IPS DF 6.9 (cell line): ENCODE measurements around the gene TYRO3.
A peak's percentile ranks its signal among the peaks of the same experiment; 100 is the strongest.

Source experiments
- DNase-seq: peaks from one replicate; pipeline ENCODE4 v3.0.0-alpha.2; 2013; ENCODE audit warnings: low read depth, low spot score
- H3K27ac ChIP-seq: one replicate; pipeline ENCODE4 v1.5.1; 2013; ENCODE audit warnings: low read length, control low read depth
- H3K27me3 ChIP-seq: 2 replicates; pipeline ENCODE4 v1.6.1; 2013; ENCODE audit warnings: mild to moderate bottlenecking, low read length; ENCODE audit not compliant: control insufficient read depth, insufficient read depth
- H3K36me3 ChIP-seq: 2 replicates; pipeline ENCODE4 v1.6.1; 2013; ENCODE audit warnings: low read length; ENCODE audit not compliant: control insufficient read depth, insufficient read depth
- H3K4me1 ChIP-seq: 2 replicates; pipeline ENCODE4 v1.6.1; 2013; ENCODE audit warnings: low read length; ENCODE audit not compliant: control insufficient read depth, insufficient read depth
- H3K4me3 ChIP-seq: 2 replicates; pipeline ENCODE4 v1.5.1; 2013; ENCODE audit warnings: mild to moderate bottlenecking, low read length
- H3K9me3 ChIP-seq: 2 replicates; pipeline ENCODE4 v1.6.1; 2013; ENCODE audit warnings: low read length, inconsistent platforms; ENCODE audit not compliant: control insufficient read depth, insufficient read depth
- WGBS: extraction: QIAGEN DNeasy Blood & Tissue Kit; methylation state at CpG from one replicate; pipeline ENCODE4 v1.1.7; 2013; ENCODE audit warnings: mixed read lengths, missing lambda C conversion rate; ENCODE audit not compliant: insufficient read length, insufficient coverage; 5-methylcytosine and 5-hydroxymethylcytosine counted together

The TYRO3 gene

GRCh38 chr15:41521614-41522013 lies 37.4 kb upstream of the TYRO3 start:
- Histone ChIP-seq H3K4me1 (no peaks in the 10 kb centered on the region), H3K36me3 (peaks cover 19% of the 10 kb centered on the region), H3K4me3 (no peak overlapping the region), H3K27ac (no peak overlapping the region), H3K9me3 (no peaks in the 10 kb centered on the region), H3K27me3 (no peaks in the 10 kb centered on the region)
- no CpG with 5 or more reads among the region's 9 CpGs for WGBS
- DNase-seq: no peak

DNA sequence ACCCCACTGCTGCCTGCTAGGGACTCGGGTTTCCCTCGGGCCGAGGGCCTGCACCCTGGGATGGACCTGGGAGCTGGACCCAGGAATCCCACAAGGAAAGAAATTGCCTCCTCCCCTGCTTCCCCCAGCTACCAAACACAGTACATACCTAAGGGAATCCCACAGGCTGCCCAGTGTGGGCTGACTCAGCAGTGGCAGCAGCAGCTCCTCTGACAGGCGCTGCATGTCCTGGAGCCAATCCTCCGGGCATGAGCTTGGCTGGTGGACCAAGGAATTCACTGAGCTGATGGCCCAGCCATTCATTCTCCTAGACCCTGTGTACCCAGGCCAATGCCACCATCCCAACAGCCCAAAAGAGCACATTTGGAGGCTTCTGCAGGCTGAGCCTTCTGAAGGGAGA lies 35.9 kb upstream of the TYRO3 start:
- Histone ChIP-seq H3K4me3 (no peak overlapping the region), H3K27me3 (no peaks in the 10 kb centered on the region), H3K36me3 (peaks cover 28% of the 10 kb centered on the region), H3K27ac (no peak overlapping the region), H3K4me1 (no peaks in the 10 kb centered on the region), H3K9me3 (no peaks in the 10 kb centered on the region)
- no peak for DNase-seq
- WGBS: no CpG with 5 or more reads among the region's 5 CpGs

DNA sequence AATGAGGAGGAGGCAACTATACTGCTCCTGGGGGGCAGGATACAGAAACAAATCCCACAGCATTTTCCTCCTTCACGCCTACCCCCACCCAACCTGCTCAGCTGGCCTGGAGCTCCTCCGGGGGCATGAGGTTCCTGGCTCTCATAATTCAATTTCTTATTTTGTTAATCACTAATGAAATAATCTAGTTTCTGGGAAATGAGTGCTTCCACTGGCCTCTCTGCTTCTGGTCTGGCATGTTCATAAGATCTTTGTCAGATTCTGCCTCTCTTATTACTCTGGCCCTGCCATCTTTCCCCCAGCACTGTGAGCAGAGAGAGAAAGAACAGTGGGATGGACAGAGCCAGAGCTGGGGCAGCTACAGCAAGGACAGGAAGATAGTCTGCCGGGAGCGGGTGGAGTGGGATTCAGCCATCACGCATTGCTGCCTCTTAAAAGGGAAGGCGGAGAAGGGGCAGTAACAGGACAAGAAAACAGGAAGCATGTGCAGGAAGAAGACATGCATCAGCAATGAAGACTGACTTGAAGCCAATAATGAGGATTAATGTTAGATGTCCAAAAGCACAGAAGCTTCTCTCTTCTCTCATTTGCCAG lies 28.6 kb upstream of the TYRO3 start:
- Histone ChIP-seq H3K27me3 (no peaks in the 10 kb centered on the region), H3K4me3 (no peak overlapping the region), H3K4me1 (no peaks in the 10 kb centered on the region), H3K9me3 (no peaks in the 10 kb centered on the region), H3K36me3 (peaks cover 43% of the 10 kb centered on the region), H3K27ac (no peak overlapping the region)
- WGBS: no CpG with 5 or more reads among the region's 6 CpGs
- DNase-seq: no peak

DNA sequence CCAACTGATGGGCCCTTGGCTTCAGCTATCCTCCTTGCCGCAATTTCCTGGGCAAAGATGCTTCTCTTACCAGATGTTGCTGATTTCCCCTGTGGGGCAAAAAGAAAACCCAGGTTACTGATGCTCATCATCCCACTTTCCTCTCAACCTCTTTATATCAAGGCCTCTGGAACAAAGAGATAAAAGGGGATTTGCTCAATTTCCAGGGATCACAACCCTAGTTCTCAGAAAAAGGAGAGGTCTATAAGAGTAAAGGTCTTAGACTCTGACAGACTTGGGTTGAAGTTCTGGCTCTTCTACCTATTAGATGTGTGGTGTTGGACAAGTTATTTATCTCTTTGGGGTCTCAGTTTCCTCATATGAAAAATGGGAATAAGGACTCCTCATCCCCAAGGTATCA lies 23.5 kb upstream of the TYRO3 start:
- no CpG with 5 or more reads among the region's 1 CpG for WGBS

GRCh38 chr15:41536866-41537265 lies 22.1 kb upstream of the TYRO3 start:
- DNase-seq: no peak
- WGBS: no CpG with 5 or more reads among the region's 11 CpGs
- no peak overlapping the region for H3K27ac ChIP-seq
- H3K27me3 ChIP-seq: no peaks in the 10 kb centered on the region
- H3K4me1 ChIP-seq: no peaks in the 10 kb centered on the region
- no peak overlapping the region for H3K4me3 ChIP-seq
- no peaks in the 10 kb centered on the region for H3K9me3 ChIP-seq
- H3K36me3 ChIP-seq: peaks cover 18% of the 10 kb centered on the region; the same call in 1 of the 2 replicates

More for the DNA sequence above, 23.5 kb upstream of the TYRO3 start:
- H3K4me1 ChIP-seq: no peaks in the 10 kb centered on the region
- no peak for DNase-seq
- peaks cover 20% of the 10 kb centered on the region; the same call in 1 of the 2 replicates for H3K36me3 ChIP-seq
- no peak overlapping the region for H3K27ac ChIP-seq
- H3K27me3 ChIP-seq: no peaks in the 10 kb centered on the region
- H3K9me3 ChIP-seq: no peaks in the 10 kb centered on the region
- no peak overlapping the region for H3K4me3 ChIP-seq

GRCh38 chr15:41543521-41543870 lies 15.5 kb upstream of the TYRO3 start:
- H3K9me3 ChIP-seq: no peaks in the 10 kb centered on the region
- H3K36me3 ChIP-seq: no peaks in the 10 kb centered on the region
- no peaks in the 10 kb centered on the region for H3K27me3 ChIP-seq
- no CpG with 5 or more reads among the region's 8 CpGs for WGBS
- H3K27ac ChIP-seq: no peak overlapping the region
- no peak for DNase-seq
- H3K4me1 ChIP-seq: no peaks in the 10 kb centered on the region
- H3K4me3 ChIP-seq: peak overlapping the region; percentile 97; the same call in 1 of the 2 replicates

DNA sequence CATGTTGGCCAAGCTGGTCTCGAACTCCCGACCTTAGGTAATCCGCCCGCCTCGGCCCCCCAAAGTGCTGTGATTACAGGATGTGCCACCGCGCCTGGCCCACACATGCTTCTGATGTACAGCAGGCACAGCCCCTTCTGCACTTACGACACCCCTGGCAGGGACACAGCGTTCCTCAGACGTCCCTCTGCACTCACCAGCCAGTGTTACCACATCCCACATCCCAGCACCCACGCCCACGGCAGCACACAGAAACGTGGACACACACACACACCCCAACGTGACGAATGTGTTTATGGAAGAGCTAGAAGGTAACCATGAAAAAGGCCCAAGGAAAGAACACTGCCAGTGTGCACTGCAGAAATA lies 14.4 kb upstream of the TYRO3 start:
- Histone ChIP-seq H3K4me1 (no peaks in the 10 kb centered on the region), H3K27ac (no peak overlapping the region), H3K9me3 (no peaks in the 10 kb centered on the region), H3K4me3 (no peak overlapping the region), H3K27me3 (no peaks in the 10 kb centered on the region), H3K36me3 (no peaks in the 10 kb centered on the region)
- DNase-seq: no peak
- no CpG with 5 or more reads among the region's 15 CpGs for WGBS

- DNase-seq: no peak
- Histone ChIP-seq H3K27me3 (no peaks in the 10 kb centered on the region), H3K4me3 (no peak overlapping the region), H3K4me1 (no peaks in the 10 kb centered on the region), H3K36me3 (no peaks in the 10 kb centered on the region), H3K9me3 (no peaks in the 10 kb centered on the region), H3K27ac (no peak overlapping the region)
- WGBS: no CpG with 5 or more reads among the region's 3 CpGs
Observed at GRCh38 chr15:41545218-41545617, 13.8 kb upstream of the TYRO3 start.

DNA sequence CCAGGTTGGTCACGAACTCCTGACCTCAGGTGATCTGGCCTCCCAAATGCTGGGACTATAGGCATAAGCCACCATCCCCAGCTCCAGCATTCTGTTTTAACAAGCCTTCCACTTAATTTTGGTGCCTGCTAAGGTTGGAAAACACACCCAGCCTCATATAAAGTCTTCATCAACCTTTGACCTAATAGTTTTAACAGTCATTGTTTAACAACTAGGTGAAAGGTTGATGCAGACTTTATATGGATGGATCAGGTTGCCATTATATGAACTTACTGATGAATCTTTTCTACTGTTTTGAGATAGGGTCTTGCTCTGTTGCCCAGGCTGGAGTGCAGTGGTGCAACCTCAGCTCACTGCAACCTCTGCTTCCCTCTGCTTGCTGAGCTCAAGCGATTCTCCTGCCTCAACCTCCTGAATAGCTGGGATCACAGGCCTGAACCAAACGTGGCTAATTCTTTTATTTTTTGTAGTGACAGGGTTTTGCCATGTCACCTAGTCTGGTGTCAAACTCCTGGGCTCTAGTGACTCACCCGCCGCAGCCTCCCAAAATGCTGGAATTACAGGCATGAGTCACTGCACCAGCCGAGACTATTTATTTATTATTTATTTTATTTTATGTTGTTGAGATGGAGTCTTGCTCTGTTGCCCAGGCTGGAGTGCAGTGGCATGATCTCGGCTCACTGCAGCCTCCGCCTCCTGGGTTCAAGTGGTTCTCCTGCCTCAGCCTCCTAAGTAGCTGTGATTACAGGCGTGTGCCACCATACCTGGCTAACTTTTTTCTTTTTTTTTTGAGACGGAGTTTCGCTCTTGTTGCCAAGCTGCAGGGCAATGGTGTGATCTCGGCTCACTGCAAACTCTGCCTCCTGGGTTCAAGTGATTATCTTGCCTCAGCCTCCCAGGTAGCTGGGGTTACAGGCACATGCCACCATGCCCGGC lies 11.9 kb upstream of the TYRO3 start:
- Histone ChIP-seq H3K27me3 (no peaks in the 10 kb centered on the region), H3K27ac (no peak overlapping the region)
- no CpG with 5 or more reads among the region's 13 CpGs for WGBS

GRCh38 chr15:41550066-41550775 lies 8.8 kb upstream of the TYRO3 start:
- WGBS: no CpG with 5 or more reads among the region's 9 CpGs
- Histone ChIP-seq H3K4me1 (no peaks in the 10 kb centered on the region), H3K27me3 (no peaks in the 10 kb centered on the region), H3K36me3 (no peaks in the 10 kb centered on the region), H3K4me3 (no peak overlapping the region), H3K27ac (no peak overlapping the region), H3K9me3 (no peaks in the 10 kb centered on the region)
- no peak for DNase-seq

More for the DNA sequence above, 11.9 kb upstream of the TYRO3 start:
- no peak overlapping the region for H3K4me3 ChIP-seq
- no peaks in the 10 kb centered on the region for H3K9me3 ChIP-seq
- no peak for DNase-seq
- H3K4me1 ChIP-seq: no peaks in the 10 kb centered on the region
- H3K36me3 ChIP-seq: no peaks in the 10 kb centered on the region
